ENCODE measurements around the gene TARDBP. TPM values are rescaled to one million over a fixed set of nuclear protein-coding genes. Genes with fewer than 3 reads are reported as not detected.
"Not testable (repeated sequence)": the region's sequence is repeated elsewhere in the genome, so short reads cannot be mapped to it uniquely, and the experiment has no call there.

TARDBP gene
- polyA plus RNA-seq, 1 donor from 2014 or later = 129 TPM

GRCh38 chr1:10987840-10988417 lies 24.5 kb upstream of the TARDBP start:
- no peaks in the 10 kb centered on the region for H4K20me1 ChIP-seq (ENCODE audit: insufficient read depth)
- H3K27ac ChIP-seq (ENCODE audit: low read length) = no peak overlapping the region
- TF ChIP-seq TAF1 (IDR thresholded peaks at IDR 0.05; ENCODE audit: low read depth) = no peak
- no peaks in the 10 kb centered on the region for H3K36me3 ChIP-seq (ENCODE audit: insufficient read depth, low read length)
- H3K27me3 ChIP-seq (ENCODE audit: insufficient read depth, low read depth, low read length) = no peaks in the 10 kb centered on the region
- no peak overlapping the region for H3K4me3 ChIP-seq (ENCODE audit: low read length)
- no peak overlapping the region for H3K9ac ChIP-seq (ENCODE audit: low read length)
- H3K79me2 ChIP-seq (replicated peaks; ENCODE audit: insufficient read depth, low read length) = no peaks in the 10 kb centered on the region
- H2AFZ ChIP-seq (ENCODE audit: low read depth, low read length) = no peak overlapping the region
- no peaks in the 10 kb centered on the region for H3K9me3 ChIP-seq (ENCODE audit: low read length)
- H3K9me2 ChIP-seq (ENCODE audit: insufficient read depth, low read length) = no peaks in the 10 kb centered on the region
- no peak overlapping the region for H3K4me2 ChIP-seq (ENCODE audit: low read length)
- H3F3A ChIP-seq (ENCODE audit: insufficient read depth, low read length, poor library complexity, severe bottlenecking) = no peaks in the 10 kb centered on the region

- Histone ChIP-seq H3F3A (ENCODE audit: insufficient read depth, low read length, poor library complexity, severe bottlenecking) (no peaks in the 10 kb centered on the region), H3K79me2 (replicated peaks; ENCODE audit: insufficient read depth, low read length) (no peaks in the 10 kb centered on the region), H3K9me2 (ENCODE audit: insufficient read depth, low read length) (no peaks in the 10 kb centered on the region), H3K4me2 (ENCODE audit: low read length) (no peak overlapping the region), H3K9ac (ENCODE audit: low read length) (no peak overlapping the region), H3K36me3 (ENCODE audit: insufficient read depth, low read length) (no peaks in the 10 kb centered on the region), H3K27me3 (ENCODE audit: insufficient read depth, low read depth, low read length) (no peaks in the 10 kb centered on the region), H3K27ac (ENCODE audit: low read length) (no peak overlapping the region), H3K4me3 (ENCODE audit: low read length) (no peak overlapping the region), H4K20me1 (ENCODE audit: insufficient read depth) (no peaks in the 10 kb centered on the region), H2AFZ (ENCODE audit: low read depth, low read length) (no peak overlapping the region), H3K9me3 (ENCODE audit: low read length) (no peaks in the 10 kb centered on the region)
- TF ChIP-seq POLR2AphosphoS5 (IDR thresholded peaks at IDR 0.05) (no peak), EZH2 (IDR thresholded peaks at IDR 0.05; ENCODE audit: borderline replicate concordance, insufficient read depth, low read length, poor library complexity, severe bottlenecking) (no peak), CTCF (IDR thresholded peaks at IDR 0.05; ENCODE audit: poor library complexity, severe bottlenecking) (no peak), MXI1 (conservative IDR thresholded peaks at IDR 0.05; ENCODE audit: poor library complexity, severe bottlenecking) (no peak), REST (IDR thresholded peaks at IDR 0.05; ENCODE audit: borderline replicate concordance) (no peak), RAD21 (conservative IDR thresholded peaks at IDR 0.05) (no peak), EP300 (conservative IDR thresholded peaks at IDR 0.05; ENCODE audit: poor library complexity, severe bottlenecking) (no peak), SMC3 (conservative IDR thresholded peaks at IDR 0.05; ENCODE audit: poor library complexity) (no peak), TAF1 (IDR thresholded peaks at IDR 0.05; ENCODE audit: low read depth) (no peak)
Measured at GRCh38 chr1:10989095-10989494, 23.4 kb upstream of the TARDBP start.

- not testable (repeated sequence) for H3K27ac ChIP-seq (ENCODE audit: low read length); H3F3A ChIP-seq (ENCODE audit: insufficient read depth, low read length, poor library complexity, severe bottlenecking); H3K4me3 ChIP-seq (ENCODE audit: low read length); H3K36me3 ChIP-seq (ENCODE audit: insufficient read depth, low read length); H3K79me2 ChIP-seq (replicated peaks; ENCODE audit: insufficient read depth, low read length); H3K4me2 ChIP-seq (ENCODE audit: low read length); H3K9me3 ChIP-seq (ENCODE audit: low read length); H3K9me2 ChIP-seq (ENCODE audit: insufficient read depth, low read length); H4K20me1 ChIP-seq (ENCODE audit: insufficient read depth); H3K9ac ChIP-seq (ENCODE audit: low read length); H2AFZ ChIP-seq (ENCODE audit: low read depth, low read length); H3K27me3 ChIP-seq (ENCODE audit: insufficient read depth, low read depth, low read length)
Measured at GRCh38 chr1:10989920-10990516, 22.4 kb upstream of the TARDBP start.

Data from neural cell (in vitro differentiated cells).